GM18870 (cell line): ENCODE measurements around the gene TAF4.

Source experiments
- ATAC-seq: cut with Tn5 transposase; IDR thresholded peaks from one replicate; pipeline ENCODE4 v1.9.1; 2021; ENCODE audit warnings: moderate library complexity; ENCODE audit not compliant: unreplicated experiment

The TAF4 gene

GRCh38 chr20:61968036-61968810 lies 97.5 kb downstream of the TAF4 start:
- no peak for ATAC-seq

- ATAC-seq: no peak
These were observed 98.4 kb downstream of the TAF4 start for GRCh38 chr20:61967300-61967699.

- no peak for ATAC-seq
These were observed 99.0 kb downstream of the TAF4 start for GRCh38 chr20:61966492-61967244.

- ATAC-seq: no peak
These were observed 99.8 kb downstream of the TAF4 start for GRCh38 chr20:61965606-61966491.

GRCh38 chr20:61964675-61965605 lies 100.7 kb downstream of the TAF4 start:
- ATAC-seq: no peak

GRCh38 chr20:61963885-61964674 lies 101.6 kb downstream of the TAF4 start:
- ATAC-seq: no peak

GRCh38 chr20:61963149-61963548 lies 102.5 kb downstream of the TAF4 start:
- no peak for ATAC-seq

- ATAC-seq: no peak
These were observed 104.8 kb downstream of the TAF4 start for GRCh38 chr20:61960836-61961235.

GRCh38 chr20:61958773-61959700 lies 106.6 kb downstream of the TAF4 start:
- ATAC-seq: no peak

- ATAC-seq: no peak
These were observed 107.5 kb downstream of the TAF4 start for GRCh38 chr20:61957961-61958715.

GRCh38 chr20:61956396-61957342 lies 109.0 kb downstream of the TAF4 start:
- ATAC-seq: no peak

- no peak for ATAC-seq
These were observed 109.8 kb downstream of the TAF4 start for GRCh38 chr20:61955668-61956395.

GRCh38 chr20:61954276-61955021 lies 111.2 kb downstream of the TAF4 start:
- ATAC-seq: no peak

- no peak for ATAC-seq
These were observed 112.4 kb downstream of the TAF4 start for GRCh38 chr20:61953037-61954021.
